SU-DHL-6 (cell line): ENCODE measurements around the gene KRT15.
"Not testable (repeated sequence)": the region's sequence is repeated elsewhere in the genome, so short reads cannot be mapped to it uniquely, and the experiment has no call there.

Experiments
- H2AFZ ChIP-seq: fragments of 200-600 bp; sonication (generic); 2 replicates; pipeline ENCODE4 v1.6.1; 2014; ENCODE audit warnings: low read depth, mild to moderate bottlenecking, moderate library complexity, mixed read lengths, antibody characterized with exemption, low read length; ENCODE audit not compliant: severe bottlenecking
- H3F3A ChIP-seq: fragments of 200-600 bp; shearing (Covaris generic); 2 replicates; pipeline ENCODE4 v1.6.0; 2016; ENCODE audit warnings: antibody characterized with exemption, mild to moderate bottlenecking; ENCODE audit not compliant: insufficient read depth
- H3K27ac ChIP-seq: fragments of 200-600 bp; sonication (generic); 2 replicates; pipeline ENCODE4 v1.5.1; 2016; ENCODE audit warnings: low read depth, mild to moderate bottlenecking, low read length, moderate library complexity, mixed read lengths
- H3K27me3 ChIP-seq: fragments of 200-600 bp; sonication (generic), shearing (Covaris generic); 2 replicates; pipeline ENCODE4 v1.6.0; 2014; ENCODE audit warnings: mild to moderate bottlenecking, low read length
- H3K36me3 ChIP-seq: fragments of 200-600 bp; sonication (generic); 2 replicates; pipeline ENCODE4 v1.6.1; 2014; ENCODE audit warnings: mild to moderate bottlenecking, low read length, mixed read lengths
- H3K4me2 ChIP-seq: fragments of 300-600, 200-600 bp; shearing (Covaris generic), sonication (generic); 2 replicates; pipeline ENCODE4 v1.6.0; 2014; ENCODE audit warnings: low read length, low read depth, mild to moderate bottlenecking; ENCODE audit not compliant: poor library complexity, severe bottlenecking
- H3K4me3 ChIP-seq: fragments of 200-600 bp; sonication (generic); 2 replicates; pipeline ENCODE4 v1.5.1; 2014; ENCODE audit warnings: antibody characterized with exemption, low read length, mild to moderate bottlenecking, mixed read lengths; ENCODE audit not compliant: insufficient read depth, poor library complexity, severe bottlenecking
- H3K79me2 ChIP-seq: fragments of 200-600 bp; sonication (generic); 2 replicates; pipeline ENCODE4 v1.6.1; 2014; ENCODE audit warnings: mild to moderate bottlenecking, low read length, moderate library complexity; ENCODE audit not compliant: insufficient read depth
- H3K9ac ChIP-seq: fragments of 200-600 bp; sonication (generic); 2 replicates; pipeline ENCODE4 v1.7.0; 2014; ENCODE audit warnings: mild to moderate bottlenecking, low read length
- H3K9me2 ChIP-seq: fragments of 200-600 bp; sonication (generic); replicated peaks from 2 replicates; pipeline ENCODE4 v1.6.1; 2014; ENCODE audit warnings: low read length; ENCODE audit not compliant: insufficient read depth
- H3K9me3 ChIP-seq: fragments of 200-600 bp; sonication (generic); 2 replicates; pipeline ENCODE4 v1.6.1; 2014; ENCODE audit warnings: low read length, mixed read lengths; ENCODE audit not compliant: insufficient read depth
- H4K20me1 ChIP-seq: fragments of 200-600 bp; sonication (generic); 2 replicates; pipeline ENCODE4 v1.6.1; 2014; ENCODE audit warnings: low read depth, mild to moderate bottlenecking, antibody characterized with exemption, low read length, moderate library complexity, mixed read lengths
- EZH2phosphoT487 ChIP-seq: fragments of 200-600 bp; sonication (generic), shearing (Covaris generic); conservative IDR thresholded peaks from 2 replicates; pipeline ENCODE4 v1.6.1; 2018; ENCODE audit warnings: mild to moderate bottlenecking, antibody characterized with exemption, low read length, moderate library complexity, mixed read lengths
- TF ChIP-seq, protein P1 (sequence below): fragments of 200-600 bp; sonication (generic); IDR thresholded peaks from one replicate; pipeline ENCODE4 v1.5.1; 2017; ENCODE audit warnings: antibody characterized with exemption, mild to moderate bottlenecking, low read length, moderate library complexity; ENCODE audit not compliant: insufficient read depth, poor library complexity, severe bottlenecking

Gene KRT15

DNA sequence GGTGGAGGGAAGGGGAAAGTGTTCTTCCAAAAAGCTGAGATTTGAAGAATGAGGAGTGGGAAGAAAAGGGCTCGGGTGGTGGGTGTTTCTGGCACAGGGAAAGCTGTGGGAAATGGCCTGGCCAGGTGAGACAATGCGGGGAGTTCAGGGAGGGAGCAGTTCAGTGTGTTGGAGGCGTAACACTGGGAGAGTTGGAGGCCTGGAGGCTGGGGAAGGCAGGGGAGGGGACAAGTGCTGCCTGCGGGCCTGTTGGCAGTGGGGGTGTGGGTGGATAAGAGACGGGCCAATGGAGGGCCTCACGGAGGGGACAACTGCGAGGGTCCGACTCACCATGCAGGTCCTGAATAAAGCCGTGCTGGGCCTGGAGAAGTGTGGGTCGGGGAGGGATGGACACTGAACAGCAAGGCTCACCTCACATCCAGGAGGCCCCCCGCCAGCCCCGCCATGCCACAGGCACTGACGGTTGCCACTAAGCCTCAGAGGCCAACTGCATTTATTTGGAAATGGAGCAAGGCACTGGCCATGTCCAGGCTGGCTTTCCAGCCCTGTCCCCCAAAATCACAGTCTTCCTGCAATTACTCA is 27.2 kb upstream of the KRT15 start:
- H3K27ac ChIP-seq: no peak overlapping the region
- no peak overlapping the region for H3K4me2 ChIP-seq
- no peak overlapping the region for H3K9ac ChIP-seq
- no peak overlapping the region for H3K4me3 ChIP-seq
- no peaks in the 10 kb centered on the region for H3K9me2 ChIP-seq
- TF ChIP-seq EZH2phosphoT487: no peak
- TF ChIP-seq, protein P1, sequence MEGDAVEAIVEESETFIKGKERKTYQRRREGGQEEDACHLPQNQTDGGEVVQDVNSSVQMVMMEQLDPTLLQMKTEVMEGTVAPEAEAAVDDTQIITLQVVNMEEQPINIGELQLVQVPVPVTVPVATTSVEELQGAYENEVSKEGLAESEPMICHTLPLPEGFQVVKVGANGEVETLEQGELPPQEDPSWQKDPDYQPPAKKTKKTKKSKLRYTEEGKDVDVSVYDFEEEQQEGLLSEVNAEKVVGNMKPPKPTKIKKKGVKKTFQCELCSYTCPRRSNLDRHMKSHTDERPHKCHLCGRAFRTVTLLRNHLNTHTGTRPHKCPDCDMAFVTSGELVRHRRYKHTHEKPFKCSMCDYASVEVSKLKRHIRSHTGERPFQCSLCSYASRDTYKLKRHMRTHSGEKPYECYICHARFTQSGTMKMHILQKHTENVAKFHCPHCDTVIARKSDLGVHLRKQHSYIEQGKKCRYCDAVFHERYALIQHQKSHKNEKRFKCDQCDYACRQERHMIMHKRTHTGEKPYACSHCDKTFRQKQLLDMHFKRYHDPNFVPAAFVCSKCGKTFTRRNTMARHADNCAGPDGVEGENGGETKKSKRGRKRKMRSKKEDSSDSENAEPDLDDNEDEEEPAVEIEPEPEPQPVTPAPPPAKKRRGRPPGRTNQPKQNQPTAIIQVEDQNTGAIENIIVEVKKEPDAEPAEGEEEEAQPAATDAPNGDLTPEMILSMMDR: no peak
- H2AFZ ChIP-seq: no peak overlapping the region
- no peaks in the 10 kb centered on the region for H3K9me3 ChIP-seq
- H3K79me2 ChIP-seq: no peaks in the 10 kb centered on the region
- no peaks in the 10 kb centered on the region for H4K20me1 ChIP-seq
- H3K27me3 ChIP-seq: no peaks in the 10 kb centered on the region
- no peaks in the 10 kb centered on the region for H3F3A ChIP-seq
- H3K36me3 ChIP-seq: no peaks in the 10 kb centered on the region

- H3K27ac ChIP-seq: no peak overlapping the region
- TF ChIP-seq, protein P1: no peak
- no peak for TF ChIP-seq EZH2phosphoT487
- H3K9me2 ChIP-seq: no peaks in the 10 kb centered on the region
- no peak overlapping the region for H3K4me3 ChIP-seq
- H3F3A ChIP-seq: no peaks in the 10 kb centered on the region
- no peaks in the 10 kb centered on the region for H3K36me3 ChIP-seq
- no peak overlapping the region for H3K9ac ChIP-seq
- no peaks in the 10 kb centered on the region for H3K79me2 ChIP-seq
- H4K20me1 ChIP-seq: no peaks in the 10 kb centered on the region
- H3K27me3 ChIP-seq: no peaks in the 10 kb centered on the region
- H2AFZ ChIP-seq: no peak overlapping the region
- no peaks in the 10 kb centered on the region for H3K9me3 ChIP-seq
- no peak overlapping the region for H3K4me2 ChIP-seq
Measured at GRCh38 chr17:41544935-41545334, 26.2 kb upstream of the KRT15 start.

DNA sequence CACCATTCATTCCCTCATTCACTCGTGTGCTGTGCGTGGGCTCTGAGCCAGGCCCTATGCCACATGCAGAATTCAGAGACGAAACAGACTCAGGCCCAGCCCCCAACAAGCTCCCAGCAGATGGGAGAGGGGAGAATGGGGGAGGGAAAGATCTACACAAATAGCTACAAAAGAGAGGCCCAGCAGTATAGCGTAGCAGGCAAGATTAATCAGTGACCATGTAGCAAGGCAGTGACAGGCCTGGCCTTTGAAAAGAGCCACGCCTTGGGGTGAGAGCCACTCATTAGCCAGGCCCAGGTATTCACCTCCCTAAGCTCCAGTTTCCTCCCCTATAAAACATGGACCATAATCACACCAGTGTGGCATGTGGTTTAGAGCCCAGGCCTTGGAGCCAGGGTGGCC is 25.8 kb upstream of the KRT15 start:
- TF ChIP-seq, protein P1: no peak
- no peak for TF ChIP-seq EZH2phosphoT487
- no peak overlapping the region for H3K9ac ChIP-seq
- no peaks in the 10 kb centered on the region for H3K36me3 ChIP-seq
- H4K20me1 ChIP-seq: no peaks in the 10 kb centered on the region
- H3K4me2 ChIP-seq: no peak overlapping the region
- no peaks in the 10 kb centered on the region for H3K27me3 ChIP-seq
- no peak overlapping the region for H3K27ac ChIP-seq
- no peak overlapping the region for H2AFZ ChIP-seq
- H3K9me2 ChIP-seq: no peaks in the 10 kb centered on the region
- H3K9me3 ChIP-seq: no peaks in the 10 kb centered on the region
- H3F3A ChIP-seq: no peaks in the 10 kb centered on the region
- H3K79me2 ChIP-seq: no peaks in the 10 kb centered on the region
- H3K4me3 ChIP-seq: no peak overlapping the region

DNA sequence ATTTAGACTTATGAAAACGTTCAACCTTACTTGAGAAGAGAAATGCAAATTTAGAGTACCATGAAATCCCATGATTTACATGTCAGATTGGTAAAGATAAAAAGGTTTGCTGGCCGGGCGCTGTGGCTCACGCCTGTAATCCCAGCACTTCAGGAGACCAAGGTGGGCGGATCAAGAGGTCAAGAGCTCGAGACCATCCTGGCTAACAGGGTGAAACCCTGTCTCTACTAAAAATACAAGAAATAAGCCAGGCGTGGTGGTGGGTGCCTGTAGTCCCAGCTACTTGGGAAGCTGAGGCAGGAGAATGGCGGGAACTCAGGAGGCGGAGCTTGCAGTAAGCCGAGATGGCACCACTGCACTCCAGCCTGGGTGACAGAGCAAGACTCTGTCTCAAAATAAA is 24.1 kb upstream of the KRT15 start:
- H2AFZ ChIP-seq: not testable (repeated sequence)

More for the DNA sequence above, 24.1 kb upstream of the KRT15 start:
- not testable (repeated sequence) for H3K4me3 ChIP-seq, H3K27me3 ChIP-seq, H3K4me2 ChIP-seq, H3K27ac ChIP-seq, H3K9ac ChIP-seq, H4K20me1 ChIP-seq, H3F3A ChIP-seq, H3K9me3 ChIP-seq, H3K79me2 ChIP-seq, H3K36me3 ChIP-seq, H3K9me2 ChIP-seq
